Measurements from ENCODE around the gene COPS6. TPM values are rescaled to one million over a fixed set of nuclear protein-coding genes. Genes with fewer than 3 reads are reported as not detected.

COPS6 gene
- total RNA-seq, 4 donors from 2014 or later, result 30.1 to 57.8 (median 48.0) TPM

DNA sequence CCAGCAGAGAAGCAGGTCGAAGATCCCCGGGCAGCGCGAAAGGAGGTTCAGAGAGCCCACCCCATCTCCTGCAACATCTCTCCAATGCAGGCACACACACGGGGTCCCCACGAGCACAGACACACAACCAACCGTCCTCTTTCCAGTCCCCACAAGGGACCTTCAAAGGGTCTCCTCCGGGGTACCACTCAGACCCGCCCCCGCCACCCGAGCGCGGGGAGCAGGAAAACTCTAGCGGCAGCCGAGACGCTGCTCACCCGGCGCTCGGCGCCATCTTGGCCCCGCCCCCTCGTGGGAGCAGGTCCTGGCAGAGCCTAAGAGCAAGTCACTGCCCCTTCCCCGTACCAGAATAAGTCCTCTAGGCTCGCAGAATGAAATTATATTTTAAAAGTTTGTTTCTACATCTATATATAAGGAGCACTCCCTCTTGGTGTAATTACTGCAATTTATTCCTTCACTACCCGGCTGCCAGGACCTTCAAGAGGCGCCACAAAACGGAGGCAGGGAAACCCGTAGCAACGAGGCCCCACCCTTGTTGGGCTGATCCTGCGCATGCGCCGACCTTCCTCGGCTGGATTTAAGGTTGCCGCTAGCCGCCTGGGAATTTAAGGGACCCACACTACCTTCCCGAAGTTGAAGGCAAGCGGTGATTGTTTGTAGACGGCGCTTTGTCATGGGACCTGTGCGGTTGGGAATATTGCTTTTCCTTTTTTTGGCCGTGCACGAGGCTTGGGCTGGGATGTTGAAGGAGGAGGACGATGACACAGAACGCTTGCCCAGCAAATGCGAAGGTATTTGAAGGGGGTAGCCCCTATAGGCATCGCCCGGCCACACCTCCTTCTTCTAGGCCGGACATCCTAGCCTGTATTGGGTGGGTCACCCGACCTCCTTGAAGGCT lies 30.6 kb downstream of the COPS6 start, which contains the start of the genes CNPY4 and TAF6:
Gene CNPY4 (plus strand): TSS at position 563 of the 898 bp plus-strand sequence. CDS start 111 bp downstream, at position 674.
Gene TAF6 (minus strand): TSS at position 287 of the 898 bp plus-strand sequence. CDS start 5,149 bp downstream, outside the sequence.
- H3K4me3 ChIP-seq, result peak within 1 kb of the TSS; percentile 57 to 97 (median 76)
- TF ChIP-seq POLR2A (IDR thresholded peaks at IDR 0.05), result peak; percentile 60
- TF ChIP-seq, protein P1, sequence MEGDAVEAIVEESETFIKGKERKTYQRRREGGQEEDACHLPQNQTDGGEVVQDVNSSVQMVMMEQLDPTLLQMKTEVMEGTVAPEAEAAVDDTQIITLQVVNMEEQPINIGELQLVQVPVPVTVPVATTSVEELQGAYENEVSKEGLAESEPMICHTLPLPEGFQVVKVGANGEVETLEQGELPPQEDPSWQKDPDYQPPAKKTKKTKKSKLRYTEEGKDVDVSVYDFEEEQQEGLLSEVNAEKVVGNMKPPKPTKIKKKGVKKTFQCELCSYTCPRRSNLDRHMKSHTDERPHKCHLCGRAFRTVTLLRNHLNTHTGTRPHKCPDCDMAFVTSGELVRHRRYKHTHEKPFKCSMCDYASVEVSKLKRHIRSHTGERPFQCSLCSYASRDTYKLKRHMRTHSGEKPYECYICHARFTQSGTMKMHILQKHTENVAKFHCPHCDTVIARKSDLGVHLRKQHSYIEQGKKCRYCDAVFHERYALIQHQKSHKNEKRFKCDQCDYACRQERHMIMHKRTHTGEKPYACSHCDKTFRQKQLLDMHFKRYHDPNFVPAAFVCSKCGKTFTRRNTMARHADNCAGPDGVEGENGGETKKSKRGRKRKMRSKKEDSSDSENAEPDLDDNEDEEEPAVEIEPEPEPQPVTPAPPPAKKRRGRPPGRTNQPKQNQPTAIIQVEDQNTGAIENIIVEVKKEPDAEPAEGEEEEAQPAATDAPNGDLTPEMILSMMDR (IDR thresholded peaks at IDR 0.05), result peak in 4 of 6 experiments; percentile 7 to 21 (median 13)

DNA sequence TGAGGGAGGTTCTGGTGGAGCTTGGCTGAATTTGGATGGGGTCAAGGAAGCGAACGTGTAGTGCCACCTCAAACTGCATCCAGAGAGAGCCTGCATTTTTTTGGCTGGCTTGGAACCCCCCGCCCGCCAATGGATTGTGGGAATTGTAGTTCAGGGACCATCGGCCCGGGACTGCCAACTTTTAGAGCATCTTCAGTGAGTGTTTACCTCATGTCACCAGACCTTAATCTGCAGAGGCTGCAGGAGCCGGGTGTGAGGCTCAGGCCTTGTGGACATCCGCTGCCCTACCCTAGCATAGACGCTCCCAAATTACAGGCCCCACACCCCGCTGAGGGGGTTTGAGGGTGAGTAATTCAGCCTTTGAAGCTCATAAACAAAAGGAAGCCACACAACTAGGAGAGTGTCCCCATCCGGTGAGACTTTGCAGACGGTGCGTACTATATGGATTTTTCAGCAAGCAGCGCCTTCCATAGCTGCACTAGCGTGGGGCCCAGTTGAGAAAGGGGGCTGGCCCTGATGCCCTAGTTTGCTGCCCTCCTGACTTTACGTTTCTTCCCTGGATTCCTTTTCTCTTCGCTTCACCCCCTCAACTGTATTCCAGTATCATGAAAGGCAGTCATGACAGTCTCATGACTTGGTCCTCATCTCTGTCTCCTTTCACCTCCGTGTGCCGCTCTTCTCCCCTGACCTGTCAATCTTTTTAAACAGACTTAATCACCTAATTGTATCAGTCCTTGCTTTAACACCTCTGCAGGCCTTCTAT lies 31.4 kb downstream of the COPS6 start:
- peaks cover 5 to 29% (median 7%) of the 10 kb centered on the region in 4 donors for H3K4me1 ChIP-seq
- peak overlapping the region; percentile 82 to 90 (median 84) for H3K27ac ChIP-seq
- no peaks in the 10 kb centered on the region for H3K27me3 ChIP-seq
- H3K36me3 ChIP-seq, result no peaks in the 10 kb centered on the region
- peak overlapping the region; percentile 57 to 97 (median 76) for H3K4me3 ChIP-seq
- H3K9me3 ChIP-seq, result no peaks in the 10 kb centered on the region
- TF ChIP-seq, protein P1 (IDR thresholded peaks at IDR 0.05), result no peak
- no peak for TF ChIP-seq POLR2A (IDR thresholded peaks at IDR 0.05)
- DNase-seq, result peak in 2 of 3 donors; percentile 69 to 84

More for the DNA sequence above, 30.6 kb downstream of the COPS6 start, which contains the start of the genes CNPY4 and TAF6:
- Histone ChIP-seq H3K27ac (peak within 1 kb of the TSS; percentile 82 to 90 (median 84)), H3K36me3 (peaks cover 0 to 4% (median 0%) of the 10 kb centered on the region in 3 donors), H3K4me1 (peaks cover 5 to 21% (median 7%) of the 10 kb centered on the region in 4 donors), H3K9me3 (no peaks in the 10 kb centered on the region), H3K27me3 (no peaks in the 10 kb centered on the region)
- peak; percentile 91 to 97 (median 94) for DNase-seq

DNA sequence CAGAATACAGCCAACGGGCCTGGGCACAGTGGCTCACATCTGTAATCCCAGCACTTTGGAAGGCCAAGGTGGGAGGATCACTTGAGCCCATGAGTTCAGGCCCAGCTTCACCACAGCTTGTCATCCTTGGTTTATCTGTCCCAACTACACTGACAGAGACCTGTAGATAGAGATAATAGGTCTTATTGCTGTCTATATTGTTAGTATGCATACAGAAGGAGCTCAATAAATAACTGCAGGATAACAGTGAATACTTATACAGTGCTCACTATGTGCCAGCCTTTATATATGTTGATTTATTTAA lies 31.9 kb downstream of the COPS6 start:
- no peak for DNase-seq
- H3K36me3 ChIP-seq, result no peaks in the 10 kb centered on the region
- TF ChIP-seq, protein P1 (IDR thresholded peaks at IDR 0.05), result no peak
- no peak for TF ChIP-seq POLR2A (IDR thresholded peaks at IDR 0.05)
- no peaks in the 10 kb centered on the region for H3K27me3 ChIP-seq
- H3K4me1 ChIP-seq, result peaks cover 5 to 34% (median 11%) of the 10 kb centered on the region in 4 donors
- peak overlapping the region in 3 of 4 donors; percentile 71 to 97 (median 80) for H3K4me3 ChIP-seq
- no peaks in the 10 kb centered on the region for H3K9me3 ChIP-seq
- peak overlapping the region in 3 of 4 donors; percentile 82 to 85 (median 82) for H3K27ac ChIP-seq

DNA sequence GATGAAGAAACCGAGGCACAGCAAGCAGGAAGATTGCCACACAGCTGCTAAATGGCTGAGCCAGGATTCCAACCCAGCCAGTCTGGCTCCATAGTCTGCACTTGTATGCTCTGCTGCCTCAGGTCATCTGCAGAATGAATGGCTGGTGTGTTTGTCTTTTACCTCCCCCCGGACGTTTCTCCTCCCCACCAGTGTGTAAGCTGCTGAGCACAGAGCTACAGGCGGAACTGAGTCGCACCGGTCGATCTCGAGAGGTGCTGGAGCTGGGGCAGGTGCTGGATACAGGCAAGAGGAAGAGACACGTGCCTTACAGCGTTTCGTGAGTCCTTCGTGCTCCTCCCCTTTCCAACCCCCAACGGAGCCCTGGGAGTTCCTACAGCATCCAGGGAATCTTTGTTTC lies 33.3 kb downstream of the COPS6 start:
- TF ChIP-seq POLR2A (IDR thresholded peaks at IDR 0.05), result no peak
- TF ChIP-seq, protein P1 (IDR thresholded peaks at IDR 0.05), result no peak
- Histone ChIP-seq H3K36me3 (no peaks in the 10 kb centered on the region), H3K4me1 (peaks cover 5 to 41% (median 16%) of the 10 kb centered on the region in 4 donors), H3K9me3 (no peaks in the 10 kb centered on the region), H3K4me3 (no peak overlapping the region), H3K27ac (no peak overlapping the region), H3K27me3 (no peaks in the 10 kb centered on the region)
- no peak for DNase-seq

DNA sequence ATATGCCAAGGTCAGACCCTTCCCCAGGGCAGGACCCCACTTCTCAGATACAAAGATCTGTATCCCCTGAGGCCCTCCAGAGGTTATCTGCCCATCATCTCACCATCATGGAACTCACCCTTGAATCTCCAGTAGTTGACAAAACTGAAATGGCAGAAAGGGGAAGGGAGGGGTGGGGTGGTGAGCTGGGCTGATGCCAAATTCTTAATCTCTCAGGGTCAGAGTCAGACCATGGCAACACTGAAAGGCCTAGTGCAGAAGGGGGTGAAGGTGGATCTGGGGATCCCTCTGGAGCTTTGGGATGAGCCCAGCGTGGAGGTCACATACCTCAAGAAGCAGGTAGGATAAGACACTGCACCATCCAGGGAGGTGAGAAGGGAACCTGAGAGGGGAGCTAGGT lies 33.8 kb downstream of the COPS6 start:
- DNase-seq, result no peak
- Histone ChIP-seq H3K27me3 (no peaks in the 10 kb centered on the region), H3K4me3 (no peak overlapping the region), H3K27ac (no peak overlapping the region), H3K36me3 (no peaks in the 10 kb centered on the region), H3K4me1 (peaks cover 5 to 41% (median 16%) of the 10 kb centered on the region in 4 donors), H3K9me3 (no peaks in the 10 kb centered on the region)
- TF ChIP-seq POLR2A (IDR thresholded peaks at IDR 0.05), result no peak
- TF ChIP-seq, protein P1 (IDR thresholded peaks at IDR 0.05), result no peak
